Spleen (tissue), 11 donors: ENCODE data around the gene IQSEC3. TPM values are rescaled to one million over a fixed set of nuclear protein-coding genes. Genes with fewer than 3 reads are reported as not detected.

Experiments used
- DNase-seq: peaks from one replicate; pipeline ENCODE4 v3.0.0-alpha.2; 2020
- H3K27ac ChIP-seq, 8 donors: fragments of 200-600 bp; sonication (generic) in 7 of 8; 1 replicate in 4 of 8; 2 replicates in 4 of 8; pipeline versions ENCODE4 v1.5.0 to v1.8.0; 2016 to 2021; ENCODE audit warnings: inconsistent platforms in 4 of 8, mild to moderate bottlenecking in 4 of 8, moderate library complexity in 1 of 8
- H3K27me3 ChIP-seq, 7 donors: fragments of 200-600 bp; sonication (generic) in 6 of 7; replicated peaks in 1 of 7; 1 replicate in 4 of 7; 2 replicates in 3 of 7; pipeline versions ENCODE4 v1.5.0 to v1.8.0; 2016 to 2021; ENCODE audit warnings: inconsistent platforms in 3 of 7, mild to moderate bottlenecking in 1 of 7
- H3K36me3 ChIP-seq, 6 donors: fragments of 200-600 bp; sonication (generic) in 5 of 6; 1 replicate in 4 of 6; 2 replicates in 2 of 6; pipeline versions ENCODE4 v1.5.0 to v1.8.0; 2016 to 2021; ENCODE audit warnings: inconsistent platforms in 2 of 6
- H3K4me1 ChIP-seq, 6 donors: fragments of 200-600 bp; sonication (generic) in 5 of 6; 1 replicate in 3 of 6; 2 replicates in 3 of 6; pipeline versions ENCODE4 v1.5.0 to v1.8.0; 2016 to 2021; ENCODE audit warnings: inconsistent platforms in 3 of 6
- H3K4me3 ChIP-seq, 8 donors: fragments of 200-600 bp; sonication (generic) in 7 of 8; 1 replicate in 4 of 8; 2 replicates in 4 of 8; pipeline versions ENCODE4 v1.5.0 to v1.8.0; 2016 to 2021; ENCODE audit warnings: inconsistent platforms in 4 of 8, mild to moderate bottlenecking in 4 of 8, moderate library complexity in 2 of 8
- H3K9me3 ChIP-seq, 8 donors: fragments of 200-600 bp; sonication (generic) in 7 of 8; 1 replicate in 4 of 8; 2 replicates in 4 of 8; pipeline versions ENCODE4 v1.5.0 to v1.8.0; 2016 to 2021; ENCODE audit warnings: inconsistent platforms in 4 of 8
- CTCF ChIP-seq, 11 experiments: fragments of 200-600 bp in 7 of 11; fragments of 450-650 bp in 4 of 11; sonication (generic) in 4 of 11; IDR thresholded peaks in 8 of 11; conservative IDR thresholded peaks in 3 of 11; 1 replicate in 7 of 11; 2 replicates in 4 of 11; pipeline versions ENCODE4 v1.4.0 to v1.8.0; 2016 to 2021; ENCODE audit warnings: antibody characterized with exemption in 11 of 11, inconsistent platforms in 4 of 11, mild to moderate bottlenecking in 1 of 11
- POLR2A ChIP-seq, 3 donors: fragments of 450-650 bp; IDR thresholded peaks; one replicate each; pipeline ENCODE4 v1.5.1; 2017; ENCODE audit warnings: antibody characterized with exemption in 3 of 3, mild to moderate bottlenecking in 1 of 3
- POLR2AphosphoS5 ChIP-seq, 3 donors: sonication (generic); formaldehyde crosslinking; IDR thresholded peaks; one replicate each; pipeline ENCODE4 v1.5.1; 2017; ENCODE audit warnings: antibody characterized with exemption in 3 of 3
- WGBS, 5 donors: extraction: QIAGEN DNeasy Blood & Tissue Kit in 3 of 5; methylation state at CpG; one replicate each; pipeline versions ENCODE4 v1.1.5 to v1.1.7; 2013 to 2018; 5-methylcytosine and 5-hydroxymethylcytosine counted together
- intact Hi-C: fragments of 100-400 bp; cut with DNase I; formaldehyde crosslinking; loops from one replicate; pipeline ENCODE4 v1.15.0; 2023; ENCODE audit warnings: low total_unique reads
- polyA plus RNA-seq, 3 donors: library from polyadenylated mRNA; stranded (reverse); fragments of 200-250 nt; gene quantifications; one replicate each; pipeline ENCODE4 v1.2.1, GENCODE V29; 2013
- total RNA-seq, 7 donors: library from RNA; depleted of rRNA in 3 of 7; stranded (reverse); fragments of >200 nt in 3 of 7; fragmentation: NEBNext Ultra II Directional in 4 of 7; extraction: Animal tissue kit (Norgen Biotek cat#: 25700) in 4 of 7; gene quantifications; one replicate each; pipeline versions ENCODE4 v1.1.0 to v1.2.1, GENCODE V29; 2016 to 2021
- donor health status: healthy with polysubstance abuse.
- donor health status: DM: no; HTN: no; CAD: no; lungs with moderate emphysema.
- donor health status: DM: no; HTN: no; CAD: no.
- donor health status: Bipolar disorder and iron deficiency.
- donor health status: healthy.
- donor health status: DM: no; HTN: no; CAD: no.
- donor health status: DM: yes; HTN: yes; CAD: no.

The IQSEC3 gene
- total and polyA plus RNA-seq, 10 donors = 0.20 to 1.6 (median 0.52) TPM; not detected in 1

DNA sequence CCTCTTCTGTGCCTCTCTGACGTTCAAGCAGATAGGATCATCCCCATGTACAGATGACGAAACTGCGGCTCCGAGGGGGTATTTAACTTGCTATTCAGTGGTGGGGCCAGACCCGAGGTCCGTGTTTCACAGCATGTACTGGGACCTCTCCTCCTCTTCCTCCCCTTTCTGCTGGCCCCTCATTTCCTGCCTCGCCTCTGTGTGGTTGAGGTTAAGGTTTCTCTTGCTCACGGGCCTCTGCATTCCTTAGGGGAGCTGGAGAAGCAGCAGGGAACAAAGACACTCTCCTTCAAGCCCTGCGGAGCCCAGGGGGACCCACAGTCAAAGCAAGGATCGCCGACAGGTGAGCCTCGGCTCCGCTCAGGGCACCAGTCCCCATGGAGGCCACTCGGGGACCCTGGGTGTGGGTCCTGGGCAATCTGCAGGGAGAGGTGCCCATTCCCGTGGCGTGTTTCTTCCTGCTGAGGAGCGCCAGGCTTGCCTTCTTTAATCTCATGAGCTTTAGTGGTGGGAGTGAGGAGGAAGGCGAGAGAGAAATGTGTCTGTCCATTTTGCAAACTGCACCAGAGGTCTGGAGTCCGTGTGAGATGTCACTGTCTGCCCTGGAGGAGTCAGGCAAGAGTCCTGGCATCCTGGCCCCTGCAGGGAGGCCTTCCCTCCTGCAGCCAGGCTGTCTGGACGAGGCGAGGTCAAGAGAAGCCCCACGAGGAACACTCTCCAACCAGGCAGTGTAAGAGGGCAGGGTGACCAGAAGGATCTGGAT, 102.4 kb downstream of the IQSEC3 start:
- Histone ChIP-seq H3K9me3 (no peaks in the 10 kb centered on the region), H3K36me3 (no peaks in the 10 kb centered on the region), H3K27me3 (peaks cover 0 to 38% (median 0%) of the 10 kb centered on the region in 7 donors), H3K27ac (no peak overlapping the region), H3K4me3 (no peak overlapping the region), H3K4me1 (peaks cover 0 to 15% (median 2%) of the 10 kb centered on the region in 6 donors)
- intact Hi-C loops = no loop called here
- 43 to 52% (median 51%) methylated on average over 19 to 22 of the region's 22 CpGs for WGBS, 5 donors
- TF ChIP-seq CTCF (IDR thresholded peaks at IDR 0.05 in 8 of 11, conservative IDR thresholded peaks at IDR 0.05 in 3 of 11) (no peak), POLR2AphosphoS5 (IDR thresholded peaks at IDR 0.05) (no peak), POLR2A (IDR thresholded peaks at IDR 0.05) (no peak)
- DNase-seq = no peak

DNA sequence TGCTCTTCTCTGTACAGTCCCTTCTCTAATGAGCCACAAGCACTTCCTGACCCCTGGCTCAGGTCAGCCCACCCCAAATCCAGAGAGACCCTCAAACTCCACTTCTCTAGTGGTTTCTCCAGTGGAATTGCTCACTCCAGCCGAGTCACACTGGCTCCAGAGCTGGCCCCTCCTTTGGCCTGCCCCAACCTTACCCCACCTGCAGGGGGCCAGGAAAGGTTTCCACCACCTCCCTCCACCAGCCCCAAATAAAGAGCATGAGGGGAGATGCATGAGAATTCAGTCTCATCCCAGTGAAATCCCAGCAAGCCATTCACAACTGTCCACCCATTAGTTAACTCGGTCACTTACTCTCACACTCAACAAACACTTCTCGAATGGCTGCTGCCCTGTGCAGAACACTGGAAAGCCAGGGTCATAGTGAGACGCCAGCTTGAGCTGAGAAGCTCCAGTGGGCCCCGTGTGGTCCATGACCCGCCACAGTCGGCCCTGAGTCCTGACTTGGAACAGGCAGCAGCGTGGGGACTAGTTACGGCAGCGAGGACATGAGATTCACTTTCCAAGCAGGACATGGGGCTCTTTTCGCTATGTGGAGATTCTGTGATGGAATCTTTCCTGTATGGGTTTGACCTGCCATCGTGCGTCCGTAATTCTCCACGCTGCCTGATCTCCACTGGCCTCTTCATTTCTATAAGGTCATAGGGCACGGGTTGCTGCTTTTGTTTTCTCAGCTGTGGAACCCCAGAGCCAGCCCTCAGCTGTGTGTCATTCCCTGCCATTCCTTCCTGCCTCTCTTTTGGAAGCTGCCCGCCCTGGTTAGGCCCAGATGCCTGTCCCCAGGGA, 103.2 kb downstream of the IQSEC3 start:
- DNase-seq = no peak
- no peak overlapping the region for H3K27ac ChIP-seq
- intact Hi-C loops = no loop called here
- no peaks in the 10 kb centered on the region for H3K9me3 ChIP-seq
- H3K27me3 ChIP-seq = peaks cover 0 to 46% (median 0%) of the 10 kb centered on the region in 7 donors
- H3K4me1 ChIP-seq = peaks cover 0 to 15% (median 2%) of the 10 kb centered on the region in 6 donors
- TF ChIP-seq POLR2A (IDR thresholded peaks at IDR 0.05) (no peak), CTCF (IDR thresholded peaks at IDR 0.05 in 8 of 11, conservative IDR thresholded peaks at IDR 0.05 in 3 of 11) (no peak)
- H3K4me3 ChIP-seq = no peak overlapping the region
- no peaks in the 10 kb centered on the region for H3K36me3 ChIP-seq
- 82 to 87% (median 83%) methylated on average over 17 of the region's 17 CpGs for WGBS, 5 donors

- H3K9me3 ChIP-seq = no peaks in the 10 kb centered on the region
- TF ChIP-seq CTCF (IDR thresholded peaks at IDR 0.05 in 8 of 11, conservative IDR thresholded peaks at IDR 0.05 in 3 of 11) (no peak), POLR2A (IDR thresholded peaks at IDR 0.05) (no peak), POLR2AphosphoS5 (IDR thresholded peaks at IDR 0.05) (no peak)
- H3K4me3 ChIP-seq = no peak overlapping the region
- H3K4me1 ChIP-seq = peaks cover 0 to 15% (median 2%) of the 10 kb centered on the region in 6 donors
- no peak overlapping the region for H3K27ac ChIP-seq
- intact Hi-C loops = no loop called here
- H3K36me3 ChIP-seq = no peaks in the 10 kb centered on the region
- DNase-seq = no peak
- 81 to 90% (median 86%) methylated on average over 20 to 29 of the region's 29 CpGs for WGBS, 5 donors
- peaks cover 0 to 54% (median 0%) of the 10 kb centered on the region in 7 donors for H3K27me3 ChIP-seq
Observed at GRCh38 chr12:170371-171225, 104.0 kb downstream of the IQSEC3 start.
